Measurements from ENCODE around the gene ACAD9. TPM values are rescaled to one million over a fixed set of nuclear protein-coding genes. Genes with fewer than 3 reads are reported as not detected.
"Not testable (repeated sequence)": the region's sequence is repeated elsewhere in the genome, so short reads cannot be mapped to it uniquely, and the experiment has no call there.

The ACAD9 gene
- total RNA-seq, 1 experiment from 2014 or later, result 76.5 TPM

- peaks cover 6% of the 10 kb centered on the region for H4K20me1 ChIP-seq (ENCODE audit: insufficient read depth)
- POLR2A ChIA-PET (ENCODE audit: unreplicated experiment), result interaction anchor here (0.5 to 1.3 kb wide), 3 partner anchors 22 to 509 kb away, joined by 3 to 7 read pairs (median 5); no protein-coding TSS in a partner anchor
- peak overlapping the region; percentile 93 for H2AFZ ChIP-seq
- no TSS peak for BruUV-seq (replicated peaks)
- peaks cover 8% of the 10 kb centered on the region; the same call in 1 of the 2 replicates for H3F3A ChIP-seq (ENCODE audit: insufficient read depth, low read depth)
- intact Hi-C loops (cut with micrococcal nuclease; ENCODE audit: unreplicated experiment), result loop anchor here (1.0 to 5.0 kb wide), 5 partner anchors 62 to 230 kb away; partner anchors contain the start of genes RAB7A and RPN1
- H3K4me3 ChIP-seq, result peak overlapping the region; percentile 82
- H3K79me2 ChIP-seq (ENCODE audit: low read depth), result peaks cover 63% of the 10 kb centered on the region
- DNase-seq, result no peak
- H3K4me1 ChIP-seq (replicated peaks; ENCODE audit: insufficient read depth), result peaks cover 18% of the 10 kb centered on the region
- H3K4me2 ChIP-seq, result peak overlapping the region; percentile 96
- no peaks in the 10 kb centered on the region for H3K27me3 ChIP-seq (ENCODE audit: insufficient read depth, low read depth)
- peaks cover 5% of the 10 kb centered on the region for H3K36me3 ChIP-seq (ENCODE audit: low read depth)
- peak overlapping the region; percentile 57 for H3K27ac ChIP-seq
- H3K9me2 ChIP-seq (ENCODE audit: insufficient read depth), result no peaks in the 10 kb centered on the region
- TF ChIP-seq CTCF (conservative IDR thresholded peaks at IDR 0.05), result no peak
- no peak for TF ChIP-seq EZH2 (IDR thresholded peaks at IDR 0.05; ENCODE audit: low read depth)
- H3K9me3 ChIP-seq (ENCODE audit: insufficient read depth, low read depth), result no peaks in the 10 kb centered on the region
- CTCF ChIA-PET, result no interaction called here
Measured at GRCh38 chr3:128879991-128880390, 571 bp downstream of the ACAD9 start.

- H3K9me2 ChIP-seq (ENCODE audit: insufficient read depth); DNase-seq; H3F3A ChIP-seq (ENCODE audit: insufficient read depth, low read depth); H3K27me3 ChIP-seq (ENCODE audit: insufficient read depth, low read depth); intact Hi-C loops (cut with micrococcal nuclease; ENCODE audit: unreplicated experiment); H4K20me1 ChIP-seq (ENCODE audit: insufficient read depth); POLR2A ChIA-PET (ENCODE audit: unreplicated experiment); CTCF ChIA-PET; H2AFZ ChIP-seq; BruUV-seq (replicated peaks); H3K9me3 ChIP-seq (ENCODE audit: insufficient read depth, low read depth); H3K27ac ChIP-seq; H3K36me3 ChIP-seq (ENCODE audit: low read depth): not testable (repeated sequence)
- Histone ChIP-seq H3K4me2 (peak overlapping the region; percentile 96), H3K79me2 (ENCODE audit: low read depth) (peaks cover 65% of the 10 kb centered on the region), H3K4me1 (replicated peaks; ENCODE audit: insufficient read depth) (peaks cover 18% of the 10 kb centered on the region), H3K4me3 (peak overlapping the region; percentile 82)
Measured at GRCh38 chr3:128880455-128880854, 1.0 kb downstream of the ACAD9 start.

GRCh38 chr3:128881576-128881975 lies 2.2 kb downstream of the ACAD9 start:
- intact Hi-C loops (cut with micrococcal nuclease; ENCODE audit: unreplicated experiment), result no loop called here
- ChIA-PET POLR2A (ENCODE audit: unreplicated experiment) (no interaction called here), CTCF (no interaction called here)
- no peaks in the 10 kb centered on the region for H3K27me3 ChIP-seq (ENCODE audit: insufficient read depth, low read depth)
- H3K79me2 ChIP-seq (ENCODE audit: low read depth), result peaks cover 65% of the 10 kb centered on the region
- peaks cover 18% of the 10 kb centered on the region for H3K4me1 ChIP-seq (replicated peaks; ENCODE audit: insufficient read depth)
- no peak overlapping the region for H3K27ac ChIP-seq
- peaks cover 8% of the 10 kb centered on the region; the same call in 1 of the 2 replicates for H3F3A ChIP-seq (ENCODE audit: insufficient read depth, low read depth)
- H2AFZ ChIP-seq, result no peak overlapping the region
- H3K36me3 ChIP-seq (ENCODE audit: low read depth), result peaks cover 5% of the 10 kb centered on the region
- no peaks in the 10 kb centered on the region for H3K9me3 ChIP-seq (ENCODE audit: insufficient read depth, low read depth)
- no peaks in the 10 kb centered on the region for H3K9me2 ChIP-seq (ENCODE audit: insufficient read depth)
- no peak overlapping the region for H3K4me2 ChIP-seq
- no peak for DNase-seq
- no peak overlapping the region for H3K4me3 ChIP-seq
- no peak for TF ChIP-seq EZH2 (IDR thresholded peaks at IDR 0.05; ENCODE audit: low read depth)
- TF ChIP-seq CTCF (conservative IDR thresholded peaks at IDR 0.05), result no peak
- H4K20me1 ChIP-seq (ENCODE audit: insufficient read depth), result peaks cover 6% of the 10 kb centered on the region
- BruUV-seq (replicated peaks), result no TSS peak

GRCh38 chr3:128882719-128883118 lies 3.3 kb downstream of the ACAD9 start:
- Histone ChIP-seq H3K4me2 (no peak overlapping the region), H3K79me2 (ENCODE audit: low read depth) (peaks cover 63% of the 10 kb centered on the region), H3K9me3 (ENCODE audit: insufficient read depth, low read depth) (no peaks in the 10 kb centered on the region), H3K4me1 (replicated peaks; ENCODE audit: insufficient read depth) (peaks cover 16% of the 10 kb centered on the region), H4K20me1 (ENCODE audit: insufficient read depth) (peaks cover 6% of the 10 kb centered on the region), H3K36me3 (ENCODE audit: low read depth) (peaks cover 5% of the 10 kb centered on the region), H3K27me3 (ENCODE audit: insufficient read depth, low read depth) (no peaks in the 10 kb centered on the region), H3K4me3 (no peak overlapping the region), H3K27ac (no peak overlapping the region), H2AFZ (no peak overlapping the region), H3F3A (ENCODE audit: insufficient read depth, low read depth) (peaks cover 8% of the 10 kb centered on the region; the same call in 1 of the 2 replicates), H3K9me2 (ENCODE audit: insufficient read depth) (no peaks in the 10 kb centered on the region)
- ChIA-PET POLR2A (ENCODE audit: unreplicated experiment) (no interaction called here), CTCF (no interaction called here)
- no TSS peak for BruUV-seq (replicated peaks)
- DNase-seq, result no peak
- no peak for TF ChIP-seq EZH2 (IDR thresholded peaks at IDR 0.05; ENCODE audit: low read depth)
- no peak for TF ChIP-seq CTCF (conservative IDR thresholded peaks at IDR 0.05)
- intact Hi-C loops (cut with micrococcal nuclease; ENCODE audit: unreplicated experiment), result no loop called here
